Stomach smooth muscle (tissue), 2 donors: ENCODE results near the gene KIF14.
"Not testable (repeated sequence)": the region's sequence is repeated elsewhere in the genome, so short reads cannot be mapped to it uniquely, and the experiment has no call there.

Experiments
- H3K27ac ChIP-seq: one replicate; pipeline ENCODE4 v1.7.0; 2013; ENCODE audit warnings: mild to moderate bottlenecking, low read length, inconsistent platforms
- H3K27me3 ChIP-seq, 2 donors: one replicate each; pipeline ENCODE4 v1.7.0; 2013; ENCODE audit warnings: low read length in 2 of 2; ENCODE audit not compliant: insufficient read depth in 2 of 2, control insufficient read depth in 1 of 2
- H3K36me3 ChIP-seq, 2 donors: one replicate each; pipeline ENCODE4 v1.7.0; 2013; ENCODE audit warnings: low read length in 2 of 2; ENCODE audit not compliant: control insufficient read depth in 2 of 2, insufficient read depth in 2 of 2
- H3K4me1 ChIP-seq: one replicate; pipeline ENCODE4 v1.7.0; 2013; ENCODE audit warnings: low read length; ENCODE audit not compliant: control insufficient read depth, insufficient read depth
- H3K4me3 ChIP-seq, 2 donors: one replicate each; pipeline ENCODE4 v1.7.0; 2013; ENCODE audit warnings: low read length in 2 of 2
- H3K9ac ChIP-seq, 2 donors: one replicate each; pipeline ENCODE4 v1.7.0; 2013; ENCODE audit warnings: low read length in 2 of 2, mild to moderate bottlenecking in 1 of 2
- H3K9me3 ChIP-seq, 2 donors: one replicate each; pipeline ENCODE4 v1.7.0; 2013; ENCODE audit warnings: low read length in 2 of 2; ENCODE audit not compliant: control insufficient read depth in 2 of 2
- donor health status: healthy.
- donor health status: Pancreatic carcinoma.

The KIF14 gene

GRCh38 chr1:200590001-200590400, 30.6 kb downstream of the KIF14 start:
- no peaks in the 10 kb centered on the region for H3K27me3 ChIP-seq
- no peaks in the 10 kb centered on the region for H3K9me3 ChIP-seq
- no peak overlapping the region for H3K27ac ChIP-seq

DNA sequence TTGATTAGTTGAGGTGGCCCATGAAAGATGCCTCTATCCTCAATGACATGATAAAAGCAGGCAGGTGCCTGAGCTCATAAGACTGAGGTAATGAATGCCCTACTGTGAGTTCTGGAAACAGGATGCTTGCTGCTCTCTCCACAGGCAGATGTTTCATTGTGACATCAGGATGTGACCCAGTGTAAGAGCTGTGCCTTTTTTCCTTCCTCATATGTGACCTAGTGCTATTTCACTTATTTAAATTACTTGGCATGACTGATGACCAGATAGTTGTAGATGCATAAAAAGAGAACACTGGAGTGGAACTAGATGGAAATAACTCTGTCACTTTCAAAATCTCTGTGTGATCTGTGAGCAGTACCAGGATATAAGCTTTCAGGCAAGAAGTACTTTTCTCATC, 31.9 kb downstream of the KIF14 start:
- H3K9me3 ChIP-seq = no peaks in the 10 kb centered on the region
- no peak overlapping the region for H3K4me3 ChIP-seq
- no peaks in the 10 kb centered on the region for H3K4me1 ChIP-seq
- H3K9ac ChIP-seq = no peak overlapping the region
- H3K27me3 ChIP-seq = no peaks in the 10 kb centered on the region
- H3K27ac ChIP-seq = no peak overlapping the region
- H3K36me3 ChIP-seq = no peaks in the 10 kb centered on the region

More at GRCh38 chr1:200590001-200590400, 30.6 kb downstream of the KIF14 start:
- H3K36me3 ChIP-seq = no peaks in the 10 kb centered on the region
- no peaks in the 10 kb centered on the region for H3K4me1 ChIP-seq
- no peak overlapping the region for H3K4me3 ChIP-seq
- no peak overlapping the region for H3K9ac ChIP-seq

DNA sequence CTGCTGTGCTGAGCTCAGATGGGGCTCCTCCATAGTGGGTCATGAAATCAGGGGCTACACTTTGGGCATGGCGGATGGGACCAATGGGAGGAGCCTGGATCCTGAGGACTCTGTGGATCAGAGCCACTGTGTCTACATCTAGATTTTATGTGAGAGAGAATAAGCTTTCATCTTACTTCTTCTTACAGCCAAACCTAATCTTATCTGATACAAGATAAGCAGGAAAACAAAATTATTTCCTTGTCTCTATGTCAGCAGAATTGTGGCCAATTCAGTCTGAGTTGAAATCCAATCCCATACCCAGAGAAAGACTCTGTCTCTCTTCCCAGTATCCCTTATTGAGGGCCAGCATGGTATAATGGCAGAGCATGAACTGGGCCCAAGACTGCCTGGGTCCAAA, 56.2 kb downstream of the KIF14 start:
- no peak overlapping the region for H3K4me3 ChIP-seq
- H3K27ac ChIP-seq = no peak overlapping the region
- no peaks in the 10 kb centered on the region for H3K4me1 ChIP-seq
- no peak overlapping the region for H3K9ac ChIP-seq
- no peaks in the 10 kb centered on the region for H3K27me3 ChIP-seq
- H3K9me3 ChIP-seq = no peaks in the 10 kb centered on the region
- no peaks in the 10 kb centered on the region for H3K36me3 ChIP-seq

DNA sequence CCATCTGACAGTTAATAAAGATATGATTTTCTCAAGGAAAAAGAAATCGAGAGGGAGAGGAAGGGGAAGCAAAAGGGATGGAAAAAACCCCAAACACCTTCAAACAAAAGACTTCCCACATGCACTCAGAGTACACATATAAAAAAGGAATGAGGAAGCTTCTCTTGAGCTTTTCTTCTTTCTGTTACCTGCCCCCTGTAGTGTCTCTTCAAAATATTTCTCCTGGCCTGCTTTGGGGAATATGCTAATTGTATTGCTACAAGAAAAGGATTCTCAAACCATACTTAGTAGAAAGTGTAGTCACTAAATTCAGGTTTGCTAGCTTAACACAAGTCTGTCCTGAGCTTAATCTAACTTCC, 58.7 kb downstream of the KIF14 start:
- no peaks in the 10 kb centered on the region for H3K27me3 ChIP-seq
- no peak overlapping the region for H3K27ac ChIP-seq
- no peak overlapping the region for H3K4me3 ChIP-seq
- no peaks in the 10 kb centered on the region for H3K36me3 ChIP-seq
- no peak overlapping the region for H3K9ac ChIP-seq
- no peaks in the 10 kb centered on the region for H3K4me1 ChIP-seq
- H3K9me3 ChIP-seq = no peaks in the 10 kb centered on the region

DNA sequence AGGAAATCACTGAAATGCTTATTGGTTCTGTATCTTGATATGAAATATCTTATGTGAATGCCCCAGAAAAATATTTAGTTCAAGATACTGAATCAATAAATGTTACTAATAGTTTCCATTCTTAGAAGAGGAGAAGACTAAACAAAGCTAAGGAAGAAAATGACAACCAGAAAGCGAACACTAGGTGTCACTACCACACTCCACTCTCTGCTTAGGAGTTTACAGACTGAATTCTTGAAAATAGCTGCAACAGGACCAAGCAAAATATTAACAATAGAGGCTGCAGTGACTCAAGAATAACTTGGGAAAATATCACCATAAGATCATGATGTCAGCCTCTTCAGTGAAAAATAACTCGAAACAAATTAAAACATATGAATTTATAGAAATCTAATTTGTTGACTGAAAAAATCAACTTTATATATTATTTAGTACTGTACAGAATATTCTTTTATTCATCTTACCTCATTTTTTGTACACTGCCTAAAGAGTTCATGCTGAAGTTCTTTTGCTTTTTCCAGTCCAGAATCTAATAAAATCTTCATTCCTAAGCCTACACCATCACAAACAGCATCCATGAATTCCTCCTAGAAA, 61.6 kb downstream of the KIF14 start:
- Histone ChIP-seq H3K9ac (no peak overlapping the region), H3K27me3 (no peaks in the 10 kb centered on the region), H3K4me3 (no peak overlapping the region), H3K27ac (no peak overlapping the region), H3K9me3 (no peaks in the 10 kb centered on the region), H3K4me1 (no peaks in the 10 kb centered on the region), H3K36me3 (no peaks in the 10 kb centered on the region)

- H3K27ac ChIP-seq = no peak overlapping the region
- H3K36me3 ChIP-seq = no peaks in the 10 kb centered on the region
- H3K27me3 ChIP-seq = no peaks in the 10 kb centered on the region
- no peaks in the 10 kb centered on the region for H3K4me1 ChIP-seq
- no peaks in the 10 kb centered on the region for H3K9me3 ChIP-seq
- H3K4me3 ChIP-seq = no peak overlapping the region
- H3K9ac ChIP-seq = no peak overlapping the region
These were observed 64.5 kb downstream of the KIF14 start for GRCh38 chr1:200556002-200556401.

- not testable (repeated sequence) for H3K36me3 ChIP-seq, H3K9ac ChIP-seq, H3K27me3 ChIP-seq, H3K4me1 ChIP-seq, H3K27ac ChIP-seq, H3K4me3 ChIP-seq, H3K9me3 ChIP-seq
These were observed 67.8 kb downstream of the KIF14 start for GRCh38 chr1:200552737-200553136.

- H3K27ac ChIP-seq = no peak overlapping the region
- H3K27me3 ChIP-seq = no peaks in the 10 kb centered on the region
- no peaks in the 10 kb centered on the region for H3K9me3 ChIP-seq
- no peaks in the 10 kb centered on the region for H3K36me3 ChIP-seq
- no peaks in the 10 kb centered on the region for H3K4me1 ChIP-seq
- H3K4me3 ChIP-seq = no peak overlapping the region
- H3K9ac ChIP-seq = no peak overlapping the region
These were observed 70.2 kb downstream of the KIF14 start for GRCh38 chr1:200550367-200550766.

DNA sequence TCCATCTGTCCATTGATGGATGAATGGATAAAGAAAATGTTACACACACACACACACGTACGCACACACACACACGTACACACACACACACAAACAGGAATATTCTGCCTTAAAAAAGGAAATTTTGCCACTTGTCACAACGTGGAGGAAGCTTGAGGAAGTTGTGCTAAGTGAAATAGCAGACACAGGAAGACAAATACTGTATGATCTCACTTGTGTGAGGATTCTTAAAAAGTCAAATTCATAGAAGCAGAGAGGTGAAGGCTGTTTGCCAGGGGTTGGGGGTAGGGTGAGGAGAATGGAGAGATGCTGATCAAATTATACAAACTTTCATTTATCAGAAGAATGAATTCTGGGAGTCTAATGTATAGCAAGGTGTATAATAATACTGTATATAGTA, 73.2 kb downstream of the KIF14 start:
- Histone ChIP-seq H3K4me3 (no peak overlapping the region), H3K4me1 (no peaks in the 10 kb centered on the region), H3K36me3 (no peaks in the 10 kb centered on the region), H3K9me3 (no peaks in the 10 kb centered on the region), H3K27me3 (no peaks in the 10 kb centered on the region), H3K9ac (no peak overlapping the region), H3K27ac (no peak overlapping the region)

- Histone ChIP-seq H3K4me1 (no peaks in the 10 kb centered on the region), H3K27me3 (no peaks in the 10 kb centered on the region), H3K27ac (no peak overlapping the region), H3K4me3 (no peak overlapping the region), H3K9me3 (no peaks in the 10 kb centered on the region), H3K36me3 (no peaks in the 10 kb centered on the region), H3K9ac (no peak overlapping the region)
These were observed 74.0 kb downstream of the KIF14 start for GRCh38 chr1:200546577-200546976.

DNA sequence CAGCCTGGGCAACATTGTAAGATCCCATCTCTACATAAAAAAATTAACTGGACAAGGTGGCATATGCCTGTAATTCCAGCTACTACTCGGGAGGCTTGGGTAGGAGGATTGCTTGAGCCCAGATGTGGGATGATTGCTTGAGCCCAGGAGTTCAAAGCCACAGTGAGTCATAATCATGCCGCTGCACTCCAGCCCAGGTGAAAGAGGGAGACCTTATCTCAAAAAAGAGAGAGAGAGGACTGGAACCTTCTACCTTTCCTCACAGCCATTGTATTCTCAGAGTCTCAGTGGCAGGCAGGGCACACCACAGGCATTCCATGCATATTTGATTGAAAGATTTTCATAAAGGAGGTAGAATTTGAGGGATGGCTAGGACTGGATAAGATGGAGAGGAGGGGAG, 78.4 kb downstream of the KIF14 start:
- H3K27ac ChIP-seq = no peak overlapping the region
- no peaks in the 10 kb centered on the region for H3K27me3 ChIP-seq
- H3K9me3 ChIP-seq = no peaks in the 10 kb centered on the region
- H3K4me1 ChIP-seq = no peaks in the 10 kb centered on the region
- H3K9ac ChIP-seq = no peak overlapping the region
- no peaks in the 10 kb centered on the region for H3K36me3 ChIP-seq
- no peak overlapping the region for H3K4me3 ChIP-seq
